GM21529 (cell line): Measurements from ENCODE around the gene SEL1L.
"Not testable (repeated sequence)": the region's sequence is repeated elsewhere in the genome, so short reads cannot be mapped to it uniquely, and the experiment has no call there.

Source experiments
- ATAC-seq: cut with Tn5 transposase; IDR thresholded peaks from one replicate; pipeline ENCODE4 v1.9.1; 2021; ENCODE audit not compliant: unreplicated experiment

Gene SEL1L

GRCh38 chr14:81449114-81449513 is 84.5 kb downstream of the SEL1L start:
- ATAC-seq, result no peak

GRCh38 chr14:81447021-81447764 is 86.5 kb downstream of the SEL1L start:
- ATAC-seq, result no peak

GRCh38 chr14:81446279-81447007 is 87.2 kb downstream of the SEL1L start:
- ATAC-seq, result no peak

- ATAC-seq, result no peak
These were observed 92.0 kb downstream of the SEL1L start for GRCh38 chr14:81441626-81442134.

GRCh38 chr14:81440041-81440440 is 93.6 kb downstream of the SEL1L start:
- ATAC-seq, result no peak

GRCh38 chr14:81437244-81437643 is 96.4 kb downstream of the SEL1L start:
- ATAC-seq, result no peak

GRCh38 chr14:81436296-81437138 is 97.1 kb downstream of the SEL1L start:
- ATAC-seq, result peak; percentile 83

GRCh38 chr14:81435391-81436295 is 98.0 kb downstream of the SEL1L start:
- peak; percentile 35 for ATAC-seq

- no peak for ATAC-seq
These were observed 98.6 kb downstream of the SEL1L start for GRCh38 chr14:81435048-81435390.

- no peak for ATAC-seq
These were observed 99.4 kb downstream of the SEL1L start for GRCh38 chr14:81434230-81434629.

GRCh38 chr14:81433378-81433777 is 100.3 kb downstream of the SEL1L start:
- no peak for ATAC-seq

GRCh38 chr14:81432219-81432661 is 101.4 kb downstream of the SEL1L start:
- ATAC-seq, result no peak

GRCh38 chr14:81430235-81430634 is 103.4 kb downstream of the SEL1L start:
- no peak for ATAC-seq

- ATAC-seq, result not testable (repeated sequence)
These were observed 103.9 kb downstream of the SEL1L start for GRCh38 chr14:81429749-81430148.

- no peak for ATAC-seq
These were observed 104.6 kb downstream of the SEL1L start for GRCh38 chr14:81429028-81429427.

- ATAC-seq, result no peak
These were observed 106.2 kb downstream of the SEL1L start for GRCh38 chr14:81427348-81428058.

- ATAC-seq, result no peak
These were observed 110.1 kb downstream of the SEL1L start for GRCh38 chr14:81423504-81423903.
